D721Med (cell line): ENCODE measurements around the gene DUSP19.

Source experiments
- DNase-seq: peaks from one replicate; pipeline ENCODE4 v3.0.0; 2011; ENCODE audit warnings: low spot score; ENCODE audit not compliant: insufficient read length
- FAIRE-seq: peaks from 2 replicates; lab custom pipeline; 2011; peaks lifted over from hg19 to GRCh38; lab: Jason Lieb, UNC
- CTCF ChIP-seq: IDR thresholded peaks from 2 replicates; pipeline ENCODE4 v1.5.1; 2012; ENCODE audit warnings: mild to moderate bottlenecking, control low read depth; ENCODE audit not compliant: insufficient read depth; ENCODE audit errors: missing control alignments

The DUSP19 gene

DNA sequence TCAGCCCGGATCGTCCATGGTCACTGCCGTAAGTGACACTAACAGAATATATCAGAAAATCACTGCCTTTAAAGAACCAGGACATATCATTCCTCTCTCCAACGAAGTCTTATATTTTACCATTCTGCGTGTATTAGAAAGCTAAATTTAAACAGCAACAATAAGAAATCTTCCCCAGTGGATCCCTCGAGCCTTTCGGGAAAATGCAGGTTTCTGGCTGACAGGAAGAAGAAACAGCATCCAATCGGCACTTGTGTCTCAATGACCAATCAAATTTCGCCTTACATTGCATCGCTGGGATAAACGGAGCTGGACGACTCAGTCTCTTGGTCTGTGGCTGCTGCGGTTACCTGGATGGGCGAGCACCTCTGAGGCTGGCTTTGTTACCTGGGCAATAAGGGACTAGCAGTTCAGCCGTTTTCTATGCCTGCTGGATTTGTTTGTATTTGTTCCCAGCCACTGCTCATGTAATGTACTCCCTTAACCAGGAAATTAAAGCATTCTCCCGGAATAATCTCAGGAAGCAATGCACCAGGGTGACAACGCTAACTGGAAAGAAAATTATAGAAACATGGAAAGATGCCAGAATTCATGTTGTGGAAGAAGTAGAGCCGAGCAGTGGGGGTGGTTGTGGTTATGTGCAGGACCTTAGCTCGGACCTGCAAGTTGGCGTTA lies at the start of gene DUSP19:
TSS of gene DUSP19 (plus strand) at position 284 of the 675 bp plus-strand sequence. CDS start at position 471, 187 bp downstream.
- peak; percentile 96 for FAIRE-seq
- no peak for TF ChIP-seq CTCF
- DNase-seq = peak; percentile 29

- TF ChIP-seq CTCF = no peak
- no peak for DNase-seq
- FAIRE-seq = no peak
Measured at GRCh38 chr2:183029219-183029618, 49.3 kb upstream of the DUSP19 start.

DNA sequence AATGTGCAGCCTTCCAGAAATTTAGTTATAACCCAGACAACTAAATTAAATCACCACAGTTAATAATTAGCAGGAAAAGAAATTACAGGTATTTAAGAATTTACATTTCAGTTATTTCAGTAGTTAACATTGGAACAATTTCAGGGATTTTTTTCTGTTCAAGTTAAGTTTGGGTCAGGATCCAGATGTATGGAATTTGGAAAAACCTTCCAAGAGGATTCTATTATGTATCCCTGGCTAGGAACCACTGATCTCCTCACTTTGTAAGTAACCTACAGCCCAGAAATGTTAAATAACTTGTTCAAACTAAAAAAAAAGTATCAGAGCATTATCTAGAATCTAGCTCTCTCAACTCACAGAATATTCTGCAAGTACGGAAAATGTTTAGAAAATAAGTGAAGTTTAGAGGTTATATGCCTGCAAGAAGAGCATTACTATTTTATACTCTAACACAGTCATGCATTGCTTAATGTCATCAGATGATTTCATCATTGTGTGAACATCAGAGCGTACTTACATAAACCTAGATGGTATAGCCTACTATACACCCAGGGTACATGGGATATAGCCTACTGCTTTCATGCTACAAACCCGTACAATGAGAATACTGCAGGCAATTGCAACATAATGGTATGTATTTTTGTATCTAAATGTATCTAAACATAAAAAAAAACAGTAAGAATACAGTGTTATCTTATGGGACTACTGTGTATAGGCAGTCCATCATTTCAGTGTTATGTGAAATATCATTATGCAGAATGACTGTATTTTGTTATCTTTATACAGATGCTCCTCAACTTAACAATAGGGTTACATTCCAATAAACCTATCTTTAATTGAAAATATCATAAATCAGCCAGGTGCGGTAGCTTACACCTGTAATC lies 46.4 kb upstream of the DUSP19 start:
- no peak for TF ChIP-seq CTCF
- FAIRE-seq (no peak), DNase-seq (no peak)

DNA sequence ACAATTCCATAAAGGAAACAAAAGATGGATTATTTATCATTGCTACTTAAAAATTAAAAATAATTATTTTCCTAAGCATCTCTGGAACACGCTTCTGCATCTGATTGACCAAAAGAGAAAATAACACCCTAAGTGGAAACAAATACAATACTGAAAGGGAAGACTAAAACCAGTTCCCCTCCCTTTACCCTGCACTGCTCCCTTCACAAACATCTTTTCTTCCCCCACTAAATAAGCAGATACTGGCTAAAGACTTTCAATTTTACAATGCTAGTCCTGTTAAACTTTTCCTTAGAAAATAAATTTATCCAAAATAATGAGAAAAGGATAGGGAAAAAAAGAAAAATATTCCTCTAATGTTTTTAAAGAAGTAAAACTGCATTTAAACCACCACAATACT lies 44.6 kb upstream of the DUSP19 start:
- no peak for TF ChIP-seq CTCF
- DNase-seq (no peak), FAIRE-seq (no peak)

GRCh38 chr2:183034806-183035205 lies 43.7 kb upstream of the DUSP19 start:
- DNase-seq (no peak), FAIRE-seq (no peak)
- no peak for TF ChIP-seq CTCF

- no peak for TF ChIP-seq CTCF
- no peak for DNase-seq
- FAIRE-seq = peak; percentile 71
Measured at GRCh38 chr2:183035298-183035953, 43.1 kb upstream of the DUSP19 start.
